ENCODE data around the gene PLA2R1. TPM values are rescaled to one million over a fixed set of nuclear protein-coding genes. Genes with fewer than 3 reads are reported as not detected.

Gene PLA2R1
- total and polyA plus RNA-seq, 9 donors: 0.73 to 4.1 (median 1.6) TPM

DNA sequence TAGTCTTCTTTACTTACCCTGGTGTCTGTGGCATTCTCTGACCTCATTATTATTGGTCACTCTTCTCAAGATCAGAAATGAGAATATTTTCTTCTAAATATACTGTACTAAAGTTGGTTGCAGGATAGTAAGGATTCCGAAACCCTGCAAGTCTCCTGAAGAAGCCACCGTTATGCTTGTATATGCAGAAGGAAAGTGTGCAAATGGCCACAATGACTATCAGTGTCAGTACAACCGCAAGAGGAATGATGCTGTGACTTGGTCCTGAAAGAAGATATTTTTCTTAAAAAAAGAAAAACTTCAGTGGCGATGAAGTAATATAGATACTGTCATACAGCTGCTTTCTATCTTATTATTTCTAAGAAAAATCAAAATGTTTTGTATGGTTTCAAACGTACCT lies 120.7 kb downstream of the PLA2R1 start:
- no peak for DNase-seq
- WGBS (ENCODE audit: insufficient coverage): 67% methylated on average over 1 of the region's 5 CpGs
- Histone ChIP-seq H3K27me3 (ENCODE audit: control insufficient read depth, insufficient read depth, low read length) (no peaks in the 10 kb centered on the region), H3K4me3 (ENCODE audit: low read length) (no peak overlapping the region), H3K27ac (ENCODE audit: low read length) (no peak overlapping the region), H3K9me3 (replicated peaks; ENCODE audit: control insufficient read depth, low read depth, low read length) (no peaks in the 10 kb centered on the region), H3K36me3 (ENCODE audit: control insufficient read depth, insufficient read depth, low read length) (no peaks in the 10 kb centered on the region), H3K4me1 (ENCODE audit: control insufficient read depth, insufficient read depth, low read length) (no peaks in the 10 kb centered on the region)

DNA sequence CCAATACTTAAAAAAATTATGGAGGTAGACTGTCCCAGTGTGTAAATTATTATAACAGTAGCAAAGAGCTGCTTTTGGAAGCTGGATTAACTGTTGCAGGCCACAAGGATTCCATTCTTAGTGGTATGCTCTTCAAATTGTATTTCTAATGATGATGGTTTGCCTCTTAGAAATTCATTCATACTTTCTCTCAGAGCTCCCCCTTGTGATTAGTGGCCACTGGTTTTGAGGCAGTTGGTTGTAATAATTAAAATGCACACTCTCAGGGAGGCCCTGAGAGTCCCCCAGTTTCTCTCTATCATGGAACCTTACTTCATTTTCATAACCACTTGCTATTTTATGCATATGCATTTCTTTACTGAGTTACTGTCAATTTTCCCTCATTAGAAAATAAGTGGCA lies 122.5 kb downstream of the PLA2R1 start:
- no peaks in the 10 kb centered on the region for H3K36me3 ChIP-seq (ENCODE audit: control insufficient read depth, insufficient read depth, low read length)
- no peaks in the 10 kb centered on the region for H3K27me3 ChIP-seq (ENCODE audit: control insufficient read depth, insufficient read depth, low read length)
- no peaks in the 10 kb centered on the region for H3K9me3 ChIP-seq (replicated peaks; ENCODE audit: control insufficient read depth, low read depth, low read length)
- no peak for DNase-seq
- H3K4me1 ChIP-seq (ENCODE audit: control insufficient read depth, insufficient read depth, low read length): no peaks in the 10 kb centered on the region
- no peak overlapping the region for H3K4me3 ChIP-seq (ENCODE audit: low read length)
- no peak overlapping the region for H3K27ac ChIP-seq (ENCODE audit: low read length)

DNA sequence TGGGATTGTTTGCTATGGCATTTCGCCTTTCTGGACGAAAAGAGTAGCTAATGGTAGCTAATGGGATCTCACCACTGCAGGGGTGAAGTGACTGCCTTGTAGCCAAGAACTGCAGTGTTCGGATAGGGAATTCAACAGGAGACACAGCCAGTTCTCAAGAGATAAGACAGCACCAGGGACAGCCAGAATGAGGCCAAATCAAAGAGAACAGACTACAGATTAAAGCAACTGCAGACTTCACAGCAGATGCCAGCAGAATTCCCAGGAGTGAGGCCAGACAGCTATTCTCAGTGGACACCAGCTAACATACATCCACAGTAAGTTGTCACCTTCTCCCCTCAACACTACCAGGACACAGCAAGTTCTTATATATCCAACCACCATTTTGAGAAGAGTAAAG lies 124.0 kb downstream of the PLA2R1 start:
- Histone ChIP-seq H3K27me3 (ENCODE audit: control insufficient read depth, insufficient read depth, low read length) (no peaks in the 10 kb centered on the region), H3K27ac (ENCODE audit: low read length) (no peak overlapping the region), H3K4me1 (ENCODE audit: control insufficient read depth, insufficient read depth, low read length) (no peaks in the 10 kb centered on the region), H3K36me3 (ENCODE audit: control insufficient read depth, insufficient read depth, low read length) (no peaks in the 10 kb centered on the region), H3K9me3 (replicated peaks; ENCODE audit: control insufficient read depth, low read depth, low read length) (no peaks in the 10 kb centered on the region), H3K4me3 (ENCODE audit: low read length) (no peak overlapping the region)
- WGBS (ENCODE audit: insufficient coverage): 86% methylated on average over 2 of the region's 3 CpGs
- DNase-seq: no peak

DNA sequence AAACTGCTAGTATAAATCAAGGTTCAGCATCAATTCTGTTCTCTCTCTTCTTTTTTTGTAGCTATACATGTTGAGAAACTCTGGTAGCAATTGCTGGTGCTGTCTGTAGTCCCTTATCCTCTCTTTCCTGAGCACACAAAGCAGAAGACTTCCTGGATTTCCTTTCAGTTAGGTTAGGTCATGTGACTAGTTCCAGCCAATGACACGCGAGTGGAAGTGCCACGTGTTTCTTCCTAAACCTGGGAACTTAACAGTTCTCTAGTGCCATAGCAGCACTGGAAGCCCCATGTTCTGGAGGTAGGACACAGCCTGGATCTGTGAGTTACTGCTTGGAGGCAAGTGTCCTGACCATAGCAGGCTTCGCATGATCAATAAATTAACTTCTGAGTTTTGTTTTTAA lies 125.9 kb downstream of the PLA2R1 start:
- 78% methylated on average over 3 of the region's 4 CpGs for WGBS (ENCODE audit: insufficient coverage)
- Histone ChIP-seq H3K27ac (ENCODE audit: low read length) (no peak overlapping the region), H3K9me3 (replicated peaks; ENCODE audit: control insufficient read depth, low read depth, low read length) (no peaks in the 10 kb centered on the region), H3K27me3 (ENCODE audit: control insufficient read depth, insufficient read depth, low read length) (no peaks in the 10 kb centered on the region), H3K4me3 (ENCODE audit: low read length) (no peak overlapping the region), H3K4me1 (ENCODE audit: control insufficient read depth, insufficient read depth, low read length) (no peaks in the 10 kb centered on the region), H3K36me3 (ENCODE audit: control insufficient read depth, insufficient read depth, low read length) (no peaks in the 10 kb centered on the region)
- no peak for DNase-seq

DNA sequence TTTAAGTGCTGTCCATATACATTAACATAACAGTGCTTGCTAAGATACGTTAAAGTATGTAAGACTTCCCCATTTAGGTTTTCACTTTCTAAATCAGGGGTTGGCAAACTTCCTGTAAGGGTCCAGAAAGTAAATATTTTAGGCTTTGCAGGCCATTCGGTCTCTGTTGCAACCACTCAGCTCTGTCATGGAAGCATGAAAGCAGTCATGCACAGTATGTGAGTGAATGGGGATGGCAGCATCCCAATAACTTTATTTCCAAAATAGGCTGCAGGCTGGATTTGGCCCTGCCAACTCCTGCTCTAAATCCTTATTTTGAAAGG lies 128.7 kb downstream of the PLA2R1 start:
- no peaks in the 10 kb centered on the region for H3K36me3 ChIP-seq (ENCODE audit: control insufficient read depth, insufficient read depth, low read length)
- no peaks in the 10 kb centered on the region for H3K27me3 ChIP-seq (ENCODE audit: control insufficient read depth, insufficient read depth, low read length)
- WGBS (ENCODE audit: insufficient coverage): no CpG with 5 or more reads among the region's 2 CpGs
- no peak overlapping the region for H3K27ac ChIP-seq (ENCODE audit: low read length)
- DNase-seq: peak; percentile 65
- no peaks in the 10 kb centered on the region for H3K9me3 ChIP-seq (replicated peaks; ENCODE audit: control insufficient read depth, low read depth, low read length)
- H3K4me1 ChIP-seq (ENCODE audit: control insufficient read depth, insufficient read depth, low read length): no peaks in the 10 kb centered on the region
- no peak overlapping the region for H3K4me3 ChIP-seq (ENCODE audit: low read length)

DNA sequence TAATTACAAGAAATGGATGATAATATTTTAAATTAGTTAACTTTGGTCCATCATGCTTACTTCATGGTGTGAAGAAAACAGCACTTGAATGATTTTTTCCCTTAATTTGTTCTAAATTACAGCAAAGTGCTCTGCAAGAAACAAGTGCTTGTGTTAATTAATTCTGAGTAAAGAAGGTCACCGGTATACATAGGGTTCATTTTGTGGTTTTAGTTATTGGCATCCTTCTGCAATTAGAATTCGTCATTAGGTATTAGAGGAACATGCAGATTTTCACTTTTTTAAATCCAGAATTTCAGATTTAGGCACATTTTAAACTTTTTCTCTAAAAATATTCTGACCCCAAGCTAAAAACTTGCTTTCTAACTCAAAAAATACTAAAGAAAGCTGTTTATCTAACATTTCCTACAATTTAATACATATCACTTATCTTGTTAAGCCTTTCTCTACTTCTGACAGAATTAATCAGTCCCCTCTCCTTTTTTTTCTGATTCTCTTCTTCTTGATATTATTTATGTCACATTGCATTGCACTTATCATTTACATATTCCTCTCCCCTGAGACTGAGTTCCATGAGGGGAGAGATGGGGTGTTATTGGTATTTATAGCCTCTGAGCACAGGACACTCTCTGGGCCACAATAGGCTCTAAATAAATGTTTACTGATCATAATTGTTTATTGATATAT lies 129.2 kb downstream of the PLA2R1 start:
- Histone ChIP-seq H3K9me3 (replicated peaks; ENCODE audit: control insufficient read depth, low read depth, low read length) (no peaks in the 10 kb centered on the region), H3K27ac (ENCODE audit: low read length) (no peak overlapping the region), H3K27me3 (ENCODE audit: control insufficient read depth, insufficient read depth, low read length) (no peaks in the 10 kb centered on the region), H3K36me3 (ENCODE audit: control insufficient read depth, insufficient read depth, low read length) (no peaks in the 10 kb centered on the region), H3K4me1 (ENCODE audit: control insufficient read depth, insufficient read depth, low read length) (no peaks in the 10 kb centered on the region), H3K4me3 (ENCODE audit: low read length) (no peak overlapping the region)
- no CpG with 5 or more reads among the region's 2 CpGs for WGBS (ENCODE audit: insufficient coverage)
- DNase-seq: no peak

DNA sequence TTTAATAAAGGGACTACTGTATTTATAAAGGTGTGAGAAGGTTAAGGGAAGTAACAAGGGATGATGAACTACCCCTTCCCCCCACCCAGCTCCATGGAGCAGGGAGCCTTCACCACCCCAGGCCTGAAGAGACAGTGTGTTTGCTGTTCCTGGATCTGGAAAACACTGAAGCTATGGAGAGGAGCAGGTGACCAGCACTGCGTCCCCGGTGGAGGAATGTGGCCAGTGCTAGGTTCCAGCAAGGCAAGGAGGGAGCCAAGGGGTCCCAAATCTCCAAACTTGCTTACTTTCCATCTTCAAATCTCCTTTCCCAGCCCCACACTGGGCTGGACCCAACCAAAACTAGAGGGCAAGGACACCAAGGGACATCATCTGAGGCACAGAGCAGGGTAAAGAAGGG lies 135.7 kb downstream of the PLA2R1 start:
- H3K27ac ChIP-seq (ENCODE audit: low read length): no peak overlapping the region
- no peaks in the 10 kb centered on the region for H3K27me3 ChIP-seq (ENCODE audit: control insufficient read depth, insufficient read depth, low read length)
- H3K9me3 ChIP-seq (replicated peaks; ENCODE audit: control insufficient read depth, low read depth, low read length): peaks cover 2% of the 10 kb centered on the region
- H3K36me3 ChIP-seq (ENCODE audit: control insufficient read depth, insufficient read depth, low read length): no peaks in the 10 kb centered on the region
- no peaks in the 10 kb centered on the region for H3K4me1 ChIP-seq (ENCODE audit: control insufficient read depth, insufficient read depth, low read length)
- no peak for DNase-seq
- no peak overlapping the region for H3K4me3 ChIP-seq (ENCODE audit: low read length)
- WGBS (ENCODE audit: insufficient coverage): 90% methylated on average over 2 of the region's 2 CpGs

DNA sequence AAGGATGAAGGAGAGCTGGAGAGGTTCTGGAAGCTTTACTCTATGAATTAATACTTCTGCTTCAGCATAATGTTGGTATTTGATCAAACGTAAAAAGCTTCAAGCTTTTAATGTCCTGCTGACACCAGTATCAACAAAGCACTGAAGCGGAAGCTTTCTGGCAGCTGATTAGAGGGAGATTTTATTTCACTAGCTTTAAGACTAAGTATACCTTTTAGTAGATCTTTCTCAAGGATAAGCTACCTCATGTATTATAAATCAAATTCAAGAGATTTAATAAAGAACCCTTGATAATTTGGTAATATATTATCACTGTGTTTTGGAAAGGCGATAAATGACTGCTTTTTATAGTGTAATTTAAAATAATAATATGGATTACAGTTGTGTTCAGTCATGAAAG lies 136.4 kb downstream of the PLA2R1 start:
- H3K4me1 ChIP-seq (ENCODE audit: control insufficient read depth, insufficient read depth, low read length): no peaks in the 10 kb centered on the region
- no peak for DNase-seq
- no peak overlapping the region for H3K4me3 ChIP-seq (ENCODE audit: low read length)
- no CpG with 5 or more reads among the region's 3 CpGs for WGBS (ENCODE audit: insufficient coverage)
- no peaks in the 10 kb centered on the region for H3K36me3 ChIP-seq (ENCODE audit: control insufficient read depth, insufficient read depth, low read length)
- no peak overlapping the region for H3K27ac ChIP-seq (ENCODE audit: low read length)
- no peaks in the 10 kb centered on the region for H3K27me3 ChIP-seq (ENCODE audit: control insufficient read depth, insufficient read depth, low read length)
- peaks cover 2% of the 10 kb centered on the region for H3K9me3 ChIP-seq (replicated peaks; ENCODE audit: control insufficient read depth, low read depth, low read length)

DNA sequence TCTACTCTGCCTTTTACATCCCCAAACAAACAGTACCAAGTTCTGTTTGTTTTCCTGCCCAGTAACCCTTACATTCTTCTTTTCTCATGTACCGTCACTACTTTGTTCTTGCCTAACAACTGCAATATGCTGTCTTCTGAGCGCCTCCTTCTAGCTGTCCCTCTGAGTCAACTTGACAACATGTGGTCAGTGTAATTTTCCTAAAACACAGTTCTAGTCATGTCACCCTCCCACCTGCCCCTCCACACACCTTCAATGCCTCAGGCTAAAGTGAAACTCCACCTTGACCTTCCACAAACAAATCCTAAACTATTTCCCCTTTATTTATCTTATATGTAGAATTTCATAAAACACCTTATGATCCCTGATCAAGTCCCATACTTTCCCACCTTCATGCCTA lies 139.9 kb downstream of the PLA2R1 start:
- no peak overlapping the region for H3K27ac ChIP-seq (ENCODE audit: low read length)
- H3K4me1 ChIP-seq (ENCODE audit: control insufficient read depth, insufficient read depth, low read length): no peaks in the 10 kb centered on the region
- H3K36me3 ChIP-seq (ENCODE audit: control insufficient read depth, insufficient read depth, low read length): no peaks in the 10 kb centered on the region
- WGBS (ENCODE audit: insufficient coverage): 92% methylated on average over 2 of the region's 2 CpGs
- H3K9me3 ChIP-seq (replicated peaks; ENCODE audit: control insufficient read depth, low read depth, low read length): no peaks in the 10 kb centered on the region
- no peak for DNase-seq
- H3K27me3 ChIP-seq (ENCODE audit: control insufficient read depth, insufficient read depth, low read length): no peaks in the 10 kb centered on the region
- no peak overlapping the region for H3K4me3 ChIP-seq (ENCODE audit: low read length)

DNA sequence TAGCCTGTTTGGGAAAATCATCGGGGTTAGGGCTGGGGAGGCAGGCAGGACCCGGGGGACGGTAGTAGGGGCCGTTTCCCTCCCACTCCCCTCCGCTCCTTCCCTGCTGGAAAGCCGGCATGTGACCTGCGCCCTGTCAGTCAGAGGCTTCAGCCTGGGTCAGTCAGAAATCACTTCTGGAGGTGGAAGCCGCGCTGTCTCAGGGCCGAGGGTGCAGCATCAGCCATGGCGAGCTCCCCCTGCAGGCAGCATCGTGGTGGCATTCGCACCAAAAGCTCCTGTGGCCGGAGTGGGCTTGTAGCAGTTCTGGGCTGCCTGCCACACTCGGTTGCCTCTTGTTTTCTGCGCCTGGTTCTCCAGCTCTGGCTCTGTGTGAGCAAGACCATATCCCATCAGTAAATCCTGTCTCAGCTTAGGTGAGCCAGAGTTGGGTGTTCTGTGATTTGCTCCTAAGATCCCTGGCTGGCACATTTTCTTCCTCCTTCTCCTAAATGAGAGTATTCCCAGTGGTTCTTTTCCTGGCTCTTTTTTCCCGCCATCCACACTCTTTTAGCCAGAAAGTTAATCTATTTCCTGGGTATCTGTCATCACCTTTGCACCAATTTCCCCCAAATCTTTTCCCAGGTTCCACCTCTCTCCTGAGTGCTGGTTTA lies 140.5 kb downstream of the PLA2R1 start:
- Histone ChIP-seq H3K4me3 (ENCODE audit: low read length) (no peak overlapping the region), H3K4me1 (ENCODE audit: control insufficient read depth, insufficient read depth, low read length) (no peaks in the 10 kb centered on the region), H3K9me3 (replicated peaks; ENCODE audit: control insufficient read depth, low read depth, low read length) (no peaks in the 10 kb centered on the region), H3K27ac (ENCODE audit: low read length) (no peak overlapping the region), H3K27me3 (ENCODE audit: control insufficient read depth, insufficient read depth, low read length) (no peaks in the 10 kb centered on the region), H3K36me3 (ENCODE audit: control insufficient read depth, insufficient read depth, low read length) (no peaks in the 10 kb centered on the region)
- peak; percentile 46 for DNase-seq
- 18% methylated on average over 15 of the region's 17 CpGs for WGBS (ENCODE audit: insufficient coverage)

DNA sequence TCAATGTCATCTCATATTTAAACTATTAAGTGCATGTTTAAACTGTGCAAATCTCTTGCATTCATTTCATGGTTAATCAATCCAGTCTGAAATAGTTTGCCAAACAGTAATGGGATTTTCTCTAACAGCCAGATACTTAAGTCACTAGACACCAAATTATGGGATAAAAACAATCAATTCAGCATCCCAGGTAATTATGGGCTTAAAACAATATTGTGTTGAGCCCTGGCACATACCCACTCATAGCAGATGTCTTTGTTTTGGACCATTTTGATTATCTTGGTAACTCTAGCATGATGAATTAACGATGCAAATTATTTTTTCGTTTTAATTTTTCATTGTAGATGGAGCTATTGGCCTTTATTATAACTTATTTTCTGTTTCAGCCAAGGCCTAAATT lies 145.9 kb downstream of the PLA2R1 start:
- H3K9me3 ChIP-seq (replicated peaks; ENCODE audit: control insufficient read depth, low read depth, low read length): no peaks in the 10 kb centered on the region
- no peak overlapping the region for H3K27ac ChIP-seq (ENCODE audit: low read length)
- no peaks in the 10 kb centered on the region for H3K4me1 ChIP-seq (ENCODE audit: control insufficient read depth, insufficient read depth, low read length)
- H3K36me3 ChIP-seq (ENCODE audit: control insufficient read depth, insufficient read depth, low read length): no peaks in the 10 kb centered on the region
- H3K4me3 ChIP-seq (ENCODE audit: low read length): no peak overlapping the region
- WGBS (ENCODE audit: insufficient coverage): no CpG with 5 or more reads among the region's 2 CpGs
- DNase-seq: no peak
- H3K27me3 ChIP-seq (ENCODE audit: control insufficient read depth, insufficient read depth, low read length): no peaks in the 10 kb centered on the region

Measured in muscle of leg (tissue), 11 donors.